Measurements from ENCODE around the gene PLK5. TPM values are rescaled to one million over a fixed set of nuclear protein-coding genes. Genes with fewer than 3 reads are reported as not detected.

The PLK5 gene
- total RNA-seq, 1 donor from 2014 or later = not detected

GRCh38 chr19:1574354-1575136 lies 50.7 kb downstream of the PLK5 start:
- DNase-seq (ENCODE audit: extremely low read depth, low read depth, low spot score) = no peak

GRCh38 chr19:1575323-1576241 lies 51.7 kb downstream of the PLK5 start:
- DNase-seq (ENCODE audit: extremely low read depth, low read depth, low spot score) = no peak

GRCh38 chr19:1576242-1577089 lies 52.6 kb downstream of the PLK5 start:
- DNase-seq (ENCODE audit: extremely low read depth, low read depth, low spot score) = no peak

- DNase-seq (ENCODE audit: extremely low read depth, low read depth, low spot score) = no peak
These were observed 53.4 kb downstream of the PLK5 start for GRCh38 chr19:1577090-1577928.

- DNase-seq (ENCODE audit: extremely low read depth, low read depth, low spot score) = no peak
These were observed 54.2 kb downstream of the PLK5 start for GRCh38 chr19:1577929-1578618.

GRCh38 chr19:1579222-1579621 lies 55.3 kb downstream of the PLK5 start:
- DNase-seq (ENCODE audit: extremely low read depth, low read depth, low spot score) = no peak

GRCh38 chr19:1580382-1580781 lies 56.5 kb downstream of the PLK5 start:
- DNase-seq (ENCODE audit: extremely low read depth, low read depth, low spot score) = no peak

GRCh38 chr19:1580957-1581356 lies 57.1 kb downstream of the PLK5 start:
- no peak for DNase-seq (ENCODE audit: extremely low read depth, low read depth, low spot score)

GRCh38 chr19:1582201-1582600 lies 58.3 kb downstream of the PLK5 start:
- no peak for DNase-seq (ENCODE audit: extremely low read depth, low read depth, low spot score)

- DNase-seq (ENCODE audit: extremely low read depth, low read depth, low spot score) = no peak
These were observed 60.8 kb downstream of the PLK5 start for GRCh38 chr19:1584500-1585242.

GRCh38 chr19:1585243-1585580 lies 61.3 kb downstream of the PLK5 start:
- DNase-seq (ENCODE audit: extremely low read depth, low read depth, low spot score) = no peak

Other genes starting within 250 kb of the PLK5 start
- 66.3 and 96.6 TPM in 2 replicates for gene FAM174C, start 248.5 kb upstream of the PLK5 start, total RNA-seq
- 2.6 and 4.8 TPM in 2 replicates for gene EFNA2, start 238.2 kb upstream of the PLK5 start, total RNA-seq
- gene NDUFS7, start 140.2 kb upstream of the PLK5 start, total RNA-seq = 159 and 165 TPM in 2 replicates
- gene GAMT, start 122.5 kb upstream of the PLK5 start, total RNA-seq = 32.1 and 63.5 TPM in 2 replicates
- 61.5 and 74.9 TPM in 2 replicates for gene DAZAP1, start 116.5 kb upstream of the PLK5 start, total RNA-seq
- gene RPS15, start 85.7 kb upstream of the PLK5 start, total RNA-seq = 2,523 and 3,135 TPM in 2 replicates
- 0.05 and 0.47 TPM in 2 replicates for gene APC2, start 74.0 kb upstream of the PLK5 start, total RNA-seq
- 36.0 and 41.9 TPM in 2 replicates for gene C19orf25, start 44.9 kb upstream of the PLK5 start, total RNA-seq
- gene PCSK4, start 33.7 kb upstream of the PLK5 start, total RNA-seq = 3.7 and 5.0 TPM in 2 replicates
- gene REEP6, start 32.9 kb upstream of the PLK5 start, total RNA-seq = 4.3 and 4.4 TPM in 2 replicates
- 0.73 and 0.82 TPM in 2 replicates for gene ADAMTSL5, start 11.1 kb upstream of the PLK5 start, total RNA-seq
- 88.8 and 130 TPM in 2 replicates for gene MEX3D, start 44.2 kb downstream of the PLK5 start, total RNA-seq
- 110 and 129 TPM in 2 replicates for gene MBD3, start 68.8 kb downstream of the PLK5 start, total RNA-seq
- gene UQCR11, start 81.4 kb downstream of the PLK5 start, total RNA-seq = 63.1 and 97.0 TPM in 2 replicates
- gene TCF3, start 128.5 kb downstream of the PLK5 start, total RNA-seq = 206 and 251 TPM in 2 replicates
- gene ONECUT3, start 229.4 kb downstream of the PLK5 start, total RNA-seq = not detected in 2 replicates

Data from glomerular endothelial cell (primary cell).